MM.1S (cell line): ENCODE results near the gene RTL5.

Source experiments
- DNase-seq: peaks from one replicate; pipeline ENCODE4 v3.0.0-alpha.2; 2015
- H2AFZ ChIP-seq: fragments of 300-600 bp; sonication (generic); 2 replicates; pipeline ENCODE4 v1.6.0; 2016; ENCODE audit warnings: antibody characterized with exemption, low read length
- H3F3A ChIP-seq: fragments of 300-600 bp; sonication (generic); 2 replicates; pipeline ENCODE4 v1.6.1; 2016; ENCODE audit warnings: mild to moderate bottlenecking, antibody characterized with exemption, low read length, moderate library complexity, mixed read lengths; ENCODE audit not compliant: insufficient read depth
- H3K27ac ChIP-seq: fragments of 300-600 bp; sonication (generic); 2 replicates; pipeline ENCODE4 v1.5.1; 2016; ENCODE audit warnings: mild to moderate bottlenecking, low read length
- H3K27me3 ChIP-seq: fragments of 300-600 bp; sonication (generic); replicated peaks from 2 replicates; pipeline ENCODE4 v1.6.0; 2016; ENCODE audit warnings: low read length; ENCODE audit not compliant: insufficient read depth
- H3K36me3 ChIP-seq: fragments of 300-600 bp; sonication (generic); replicated peaks from 2 replicates; pipeline ENCODE4 v1.6.1; 2016; ENCODE audit warnings: mild to moderate bottlenecking, low read length, mixed read lengths; ENCODE audit not compliant: insufficient read depth
- H3K4me1 ChIP-seq: fragments of 300-600 bp; sonication (generic); 2 replicates; pipeline ENCODE4 v1.6.1; 2016; ENCODE audit warnings: low read length, mixed read lengths
- H3K4me2 ChIP-seq: fragments of 300-600 bp; sonication (generic); 2 replicates; pipeline ENCODE4 v1.6.0; 2016; ENCODE audit warnings: low read depth, low read length
- H3K4me3 ChIP-seq: fragments of 300-600 bp; sonication (generic); 2 replicates; pipeline ENCODE4 v1.5.1; 2016; ENCODE audit warnings: low read length, mixed read lengths
- H3K79me2 ChIP-seq: fragments of 300-600 bp; sonication (generic); 2 replicates; pipeline ENCODE4 v1.6.1; 2016; ENCODE audit warnings: mixed run types, low read length, mixed read lengths
- H3K9ac ChIP-seq: fragments of 300-600 bp; sonication (generic); 2 replicates; pipeline ENCODE4 v1.6.1; 2016; ENCODE audit warnings: low read length, mixed read lengths
- H3K9me2 ChIP-seq: fragments of 300-600 bp; sonication (generic); replicated peaks from 2 replicates; pipeline ENCODE4 v1.6.1; 2016; ENCODE audit warnings: mild to moderate bottlenecking, low read length, mixed read lengths; ENCODE audit not compliant: insufficient read depth
- H3K9me3 ChIP-seq: fragments of 300-600 bp; sonication (generic); replicated peaks from 2 replicates; pipeline ENCODE4 v1.6.1; 2016; ENCODE audit warnings: mild to moderate bottlenecking, low read length, mixed read lengths; ENCODE audit not compliant: insufficient read depth
- H4K20me1 ChIP-seq: fragments of 300-600 bp; sonication (generic); 2 replicates; pipeline ENCODE4 v1.6.1; 2016; ENCODE audit warnings: mild to moderate bottlenecking, low read length, moderate library complexity, mixed read lengths; ENCODE audit not compliant: insufficient read depth
- CTCF ChIP-seq: fragments of 300-600 bp; sonication (generic); IDR thresholded peaks from 2 replicates; pipeline ENCODE4 v1.5.1; 2016; ENCODE audit warnings: antibody characterized with exemption, low read length, mixed read lengths
- EZH2 ChIP-seq: fragments of 300-600 bp; sonication (generic); optimal IDR thresholded peaks from 2 replicates; pipeline ENCODE3; 2017; ENCODE audit warnings: low read depth, mild to moderate bottlenecking, antibody characterized with exemption, low read length, mixed read lengths
- EZH2phosphoT487 ChIP-seq: fragments of 300-600 bp; sonication (generic); IDR thresholded peaks from 2 replicates; pipeline ENCODE4 v1.6.1; 2018; ENCODE audit warnings: antibody characterized with exemption, low read length

RTL5 gene

GRCh38 chrX:72126048-72126415 is 5.7 kb downstream of the RTL5 start:
- H3K9ac ChIP-seq = no peak overlapping the region

GRCh38 chrX:72125331-72126047 is 6.2 kb downstream of the RTL5 start:
- no peak overlapping the region for H3K4me3 ChIP-seq
- TF ChIP-seq EZH2 (no peak), CTCF (no peak), EZH2phosphoT487 (no peak)
- no peaks in the 10 kb centered on the region for H3K36me3 ChIP-seq
- H3K4me1 ChIP-seq = peaks cover 28% of the 10 kb centered on the region
- no peak overlapping the region for H3K9ac ChIP-seq
- H3F3A ChIP-seq = no peaks in the 10 kb centered on the region
- H3K9me3 ChIP-seq = no peaks in the 10 kb centered on the region
- no peaks in the 10 kb centered on the region for H4K20me1 ChIP-seq
- H3K4me2 ChIP-seq = no peak overlapping the region
- no peaks in the 10 kb centered on the region for H3K79me2 ChIP-seq
- H3K9me2 ChIP-seq = no peaks in the 10 kb centered on the region
- no peaks in the 10 kb centered on the region for H3K27me3 ChIP-seq
- no peak overlapping the region for H3K27ac ChIP-seq
- no peak for DNase-seq
- H2AFZ ChIP-seq = no peak overlapping the region

More at GRCh38 chrX:72126048-72126415, 5.7 kb downstream of the RTL5 start:
- H3K36me3 ChIP-seq = no peaks in the 10 kb centered on the region
- no peaks in the 10 kb centered on the region for H3K27me3 ChIP-seq
- H3K27ac ChIP-seq = no peak overlapping the region
- TF ChIP-seq CTCF (no peak), EZH2 (no peak)
- peaks cover 25% of the 10 kb centered on the region for H3K4me1 ChIP-seq
- H3K4me3 ChIP-seq = no peak overlapping the region
- no peak overlapping the region for H2AFZ ChIP-seq
- no peaks in the 10 kb centered on the region for H4K20me1 ChIP-seq
- no peaks in the 10 kb centered on the region for H3K9me3 ChIP-seq
- no peaks in the 10 kb centered on the region for H3K9me2 ChIP-seq
- no peaks in the 10 kb centered on the region for H3K79me2 ChIP-seq
- no peak for DNase-seq
- H3K4me2 ChIP-seq = no peak overlapping the region
- no peaks in the 10 kb centered on the region for H3F3A ChIP-seq

- Histone ChIP-seq H3K9me3 (no peaks in the 10 kb centered on the region), H3K27me3 (no peaks in the 10 kb centered on the region), H3K4me1 (peaks cover 28% of the 10 kb centered on the region), H3F3A (no peaks in the 10 kb centered on the region), H3K36me3 (no peaks in the 10 kb centered on the region), H3K4me2 (no peak overlapping the region), H2AFZ (no peak overlapping the region), H3K79me2 (no peaks in the 10 kb centered on the region), H3K4me3 (no peak overlapping the region), H4K20me1 (no peaks in the 10 kb centered on the region), H3K9me2 (no peaks in the 10 kb centered on the region), H3K9ac (no peak overlapping the region), H3K27ac (no peak overlapping the region)
- DNase-seq = no peak
- TF ChIP-seq EZH2phosphoT487 (no peak), EZH2 (no peak), CTCF (no peak)
Measured at GRCh38 chrX:72124540-72125201, 7.0 kb downstream of the RTL5 start.
